Tibial nerve (tissue), 4 donors: ENCODE results near the gene MAN2A1.

ENCODE experiments used
- CTCF ChIP-seq, 5 experiments: fragments of 200-600 bp in 3 of 5; fragments of 450-650 bp in 2 of 5; sonication (generic) in 3 of 5; IDR thresholded peaks; one replicate each; pipeline ENCODE4 v1.5.1; 2016 to 2019; ENCODE audit warnings: antibody characterized with exemption in 5 of 5, mild to moderate bottlenecking in 3 of 5, moderate library complexity in 2 of 5
- EP300 ChIP-seq, 2 donors: sonication (generic); formaldehyde crosslinking; IDR thresholded peaks; one replicate each; pipeline ENCODE4 v1.6.1; 2017; ENCODE audit warnings: antibody characterized with exemption in 2 of 2, mild to moderate bottlenecking in 1 of 2

- no peak for TF ChIP-seq EP300 (IDR thresholded peaks at IDR 0.05)
- TF ChIP-seq CTCF (IDR thresholded peaks at IDR 0.05): no peak
Measured at GRCh38 chr5:109855056-109855455, 165.3 kb downstream of the MAN2A1 start.
